HG03521 (cell line): ENCODE data around the gene PHF23.
"Not testable (repeated sequence)": the region's sequence is repeated elsewhere in the genome, so short reads cannot be mapped to it uniquely, and the experiment has no call there.

Experiments
- ATAC-seq: cut with Tn5 transposase; IDR thresholded peaks from one replicate; pipeline ENCODE4 v1.9.1; 2021; ENCODE audit warnings: mild to moderate bottlenecking, moderate library complexity; ENCODE audit not compliant: unreplicated experiment

PHF23 gene

DNA sequence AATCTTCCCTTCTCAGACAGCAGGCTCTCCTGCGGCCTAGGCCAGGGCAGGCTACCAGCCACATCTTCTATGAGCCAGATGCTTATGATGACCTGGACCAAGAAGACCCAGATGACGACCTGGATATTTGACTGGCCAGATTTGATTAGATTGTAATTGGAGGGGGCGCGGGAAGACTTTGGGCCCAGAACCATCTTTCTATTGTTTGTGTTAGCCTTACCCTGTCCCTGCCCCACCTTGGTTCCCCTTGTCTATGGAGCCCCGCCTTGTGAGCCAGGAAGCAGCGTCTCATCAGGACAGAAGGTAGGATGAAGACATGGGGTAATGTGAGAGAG lies 20.3 kb upstream of the PHF23 start:
- ATAC-seq, result no peak

DNA sequence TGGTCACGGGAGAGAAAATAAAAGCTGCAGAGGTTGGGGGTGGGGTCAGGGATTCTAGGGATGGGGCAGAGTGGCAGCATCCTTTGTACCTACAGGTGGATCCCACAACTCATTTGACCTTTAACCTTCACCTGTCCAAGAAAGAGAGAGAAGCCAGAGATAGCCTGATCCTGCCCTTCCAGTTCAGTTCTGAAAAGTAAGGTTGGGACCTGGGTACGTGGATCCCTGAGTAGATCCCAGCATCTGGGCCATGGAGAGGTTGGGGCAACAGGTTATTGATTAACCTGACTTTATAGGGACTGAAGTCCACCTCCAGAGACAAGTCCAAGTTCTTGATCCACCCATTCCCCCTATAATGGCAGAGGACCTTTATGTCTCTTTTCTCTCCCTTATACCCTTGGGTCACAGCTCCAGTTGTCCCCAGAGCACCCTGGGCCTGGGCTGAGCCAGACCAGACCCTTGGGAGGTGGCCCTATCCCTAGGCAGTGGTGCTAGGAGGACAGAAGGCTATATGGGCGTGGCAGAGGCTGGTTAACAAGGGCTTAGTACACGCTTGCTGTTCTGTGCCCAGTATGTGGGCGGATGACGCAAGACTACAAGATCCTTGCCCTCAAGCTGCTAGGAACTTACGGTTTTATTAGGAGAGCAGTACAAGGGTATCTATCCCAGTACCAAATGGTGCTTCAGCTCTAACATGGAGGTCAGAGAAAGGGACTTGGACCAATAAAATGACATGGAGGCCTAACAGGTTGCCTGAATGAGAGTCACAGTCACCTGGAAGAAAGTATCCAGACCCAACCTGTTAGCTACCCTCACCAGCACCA lies 19.7 kb upstream of the PHF23 start:
- no peak for ATAC-seq

DNA sequence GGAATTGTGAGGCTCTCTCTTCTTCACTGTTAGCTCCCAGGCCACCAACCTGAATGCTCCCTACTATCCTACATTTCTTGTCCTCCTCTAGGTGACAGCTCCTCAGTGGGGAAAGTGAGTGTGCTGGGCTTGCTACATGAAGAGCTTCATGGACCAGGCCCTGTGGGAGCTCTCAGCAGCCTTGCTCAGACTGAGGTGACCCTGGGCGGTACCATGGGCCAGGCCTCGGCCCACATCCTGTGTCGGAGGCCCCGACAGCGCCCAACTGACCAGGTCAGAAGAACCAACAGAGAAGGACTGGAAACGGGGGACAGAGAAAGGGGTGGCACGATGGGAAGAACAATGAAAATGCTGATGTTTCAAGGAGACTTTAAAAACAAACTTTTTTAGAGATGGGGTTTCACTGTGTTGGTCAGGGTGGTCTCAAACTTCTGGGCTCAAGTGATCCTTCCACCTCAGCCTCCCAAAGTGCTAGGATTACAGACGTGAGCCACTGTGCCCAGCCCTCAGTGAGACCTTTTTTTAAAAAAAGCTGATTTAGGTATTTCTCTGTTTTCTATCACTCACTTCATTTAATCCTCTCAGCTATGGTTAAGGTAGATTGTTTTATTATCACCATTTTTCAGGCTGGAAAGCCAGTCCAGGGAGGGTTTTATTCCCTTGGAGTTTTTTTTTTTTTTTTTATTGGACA lies 17.7 kb upstream of the PHF23 start:
- no peak for ATAC-seq

DNA sequence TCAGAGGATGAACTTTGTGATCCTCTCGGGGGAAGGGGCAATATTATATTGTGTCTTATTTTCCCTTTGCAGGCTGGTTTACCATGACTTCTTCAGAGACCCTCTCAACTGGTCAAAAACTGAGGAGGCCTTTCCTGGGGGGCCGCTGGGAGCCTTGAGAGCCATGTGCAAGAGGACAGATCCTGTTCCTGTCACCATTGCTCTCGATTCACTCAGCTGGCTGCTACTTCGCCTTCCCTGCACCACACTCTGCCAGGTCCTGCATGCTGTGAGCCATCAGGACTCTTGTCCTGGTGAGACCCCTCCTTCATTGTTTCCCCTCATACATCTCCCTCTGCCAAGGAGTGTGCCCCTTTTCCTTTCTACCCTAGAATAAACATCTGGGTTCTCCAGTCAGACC lies 15.3 kb upstream of the PHF23 start:
- no peak for ATAC-seq

DNA sequence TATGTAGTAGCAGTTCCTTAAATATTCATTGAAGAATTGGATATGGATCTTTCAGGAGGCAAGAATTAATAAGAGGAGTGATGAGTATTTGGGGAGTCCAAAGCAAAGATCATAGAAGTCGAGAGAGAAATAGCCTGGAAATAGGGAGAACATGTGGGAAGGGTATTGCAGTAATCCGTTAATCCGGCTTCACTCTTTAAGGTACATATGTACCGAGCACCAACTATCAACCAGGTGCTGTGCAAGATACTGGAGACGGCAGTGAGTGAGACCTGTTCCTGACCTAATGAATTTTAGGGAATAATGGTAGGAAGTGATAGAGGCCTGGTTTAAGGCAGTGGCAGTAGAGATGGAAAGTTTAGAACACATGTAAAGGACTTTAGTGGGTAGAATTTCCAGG lies 13.8 kb upstream of the PHF23 start:
- ATAC-seq, result no peak

DNA sequence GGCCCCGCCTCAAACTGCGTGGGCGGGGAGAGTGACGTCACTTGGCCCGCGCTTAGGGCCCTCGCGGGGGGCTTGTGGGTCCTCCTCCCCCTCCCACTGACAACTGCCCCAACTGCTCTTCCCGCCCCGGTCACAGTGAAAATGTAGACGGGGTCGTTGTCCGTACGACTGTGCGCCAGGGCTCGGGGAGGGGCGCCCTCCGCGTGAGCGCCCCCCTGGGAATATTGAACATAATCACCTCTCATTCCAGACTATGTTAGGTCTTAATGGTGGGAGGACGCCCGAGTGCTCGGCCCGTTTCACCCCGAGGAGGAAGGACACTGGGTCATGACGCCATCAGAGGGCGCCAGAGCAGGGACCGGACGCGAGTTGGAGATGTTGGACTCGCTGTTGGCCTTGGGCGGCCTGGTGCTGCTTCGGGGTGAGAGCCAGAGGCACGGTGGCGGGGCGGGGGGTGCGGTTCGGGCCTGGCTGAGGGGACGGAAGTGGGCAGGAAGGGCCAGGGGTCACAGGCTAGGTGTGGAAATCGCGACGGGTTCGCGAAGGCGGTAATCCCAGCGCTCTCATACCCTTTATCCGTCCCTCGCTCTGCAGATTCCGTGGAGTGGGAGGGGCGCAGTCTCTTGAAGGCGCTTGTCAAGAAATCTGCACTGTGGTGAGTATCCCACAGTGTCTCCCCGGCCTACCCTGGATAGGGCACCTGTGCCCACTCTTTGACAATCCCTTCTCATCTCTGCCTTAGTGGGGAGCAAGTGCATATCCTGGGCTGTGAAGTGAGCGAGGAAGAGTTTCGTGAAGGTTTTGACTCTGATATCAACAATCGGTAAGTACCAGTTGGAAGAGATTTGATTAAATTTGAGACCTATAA lies 13.2 kb upstream of the PHF23 start, which contains the start of gene ELP5:
Gene ELP5, plus strand, starts transcription at position 40 of the 868 bp plus-strand sequence. Its CDS starts 336 bp downstream, at position 376.
- ATAC-seq, result peak; percentile 38

DNA sequence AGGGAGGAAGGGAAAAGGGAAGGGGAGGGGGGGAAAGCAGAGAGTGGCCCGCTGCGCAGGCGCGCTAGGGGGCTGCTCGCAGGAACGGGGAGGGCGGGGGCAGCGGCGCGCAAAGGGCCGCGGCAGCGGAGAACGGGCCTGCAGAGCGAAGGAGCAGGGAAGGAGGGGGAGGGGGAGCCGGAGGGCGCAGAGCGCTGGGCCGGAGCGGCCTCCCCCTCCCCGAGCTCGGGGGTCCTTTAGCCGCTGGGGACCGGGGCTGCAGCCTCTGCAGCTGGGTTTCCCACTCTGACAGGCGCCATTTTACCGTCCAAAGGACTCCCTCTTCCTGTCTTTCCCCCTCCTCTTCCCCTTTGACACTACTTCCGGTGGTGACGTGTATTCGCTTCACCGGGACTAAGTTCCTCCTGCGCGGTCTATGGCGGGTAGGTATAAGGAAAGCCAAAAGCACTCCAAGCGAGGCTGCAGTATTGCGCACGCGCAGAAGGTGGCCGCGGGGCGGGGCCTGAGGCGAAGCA lies 12.5 kb upstream of the PHF23 start, which contains the start of gene CTDNEP1:
Gene CTDNEP1, minus strand, starts transcription at position 74 of the 515 bp plus-strand sequence. CDS start 438 bp downstream, outside the sequence.
- ATAC-seq, result peak; percentile 84

DNA sequence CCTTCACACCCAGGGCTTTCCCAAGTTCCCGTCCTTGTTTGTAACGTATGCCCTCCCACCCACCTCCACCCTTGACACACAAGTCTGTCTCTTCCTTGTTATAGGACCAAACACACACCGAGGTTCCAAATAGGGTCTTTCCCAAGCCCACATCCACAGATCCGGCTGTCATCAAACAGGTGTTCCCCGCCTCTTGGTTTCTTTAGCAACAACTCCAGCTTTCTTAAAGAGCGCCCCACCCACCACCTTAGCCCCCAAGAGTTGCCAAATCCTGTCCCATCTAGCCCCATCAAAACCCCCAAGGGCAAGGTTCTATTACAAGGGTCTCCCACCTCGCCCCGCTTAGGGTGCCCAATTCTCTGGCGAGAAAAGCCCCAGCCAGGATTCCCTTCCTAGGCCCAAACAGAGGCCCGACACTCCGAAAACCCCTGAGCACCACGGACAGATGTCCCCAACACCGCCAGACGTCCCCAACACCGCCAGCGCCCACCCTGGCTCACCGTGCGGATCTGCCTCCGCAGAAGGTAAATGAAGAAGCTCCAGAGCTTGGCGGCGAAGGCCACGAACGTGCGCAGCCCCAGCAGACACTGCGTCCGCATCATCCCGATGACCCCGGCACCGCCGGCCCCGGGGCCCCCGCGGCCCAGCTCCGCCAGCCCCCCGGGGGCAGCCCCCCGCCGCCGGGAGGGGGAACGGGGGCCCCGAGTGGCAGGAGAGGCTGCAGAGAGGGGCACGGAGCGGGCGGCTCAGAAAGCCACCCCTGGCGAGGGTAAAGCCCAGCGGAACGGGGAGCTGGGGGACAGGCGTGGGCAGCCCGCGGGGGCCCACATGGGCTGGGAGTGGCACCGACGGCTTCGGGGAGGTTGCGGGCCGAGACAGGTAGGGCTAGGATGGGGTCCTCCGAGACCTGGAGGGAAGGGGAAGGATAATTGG lies 11.7 kb upstream of the PHF23 start:
- peak; percentile 5 for ATAC-seq

DNA sequence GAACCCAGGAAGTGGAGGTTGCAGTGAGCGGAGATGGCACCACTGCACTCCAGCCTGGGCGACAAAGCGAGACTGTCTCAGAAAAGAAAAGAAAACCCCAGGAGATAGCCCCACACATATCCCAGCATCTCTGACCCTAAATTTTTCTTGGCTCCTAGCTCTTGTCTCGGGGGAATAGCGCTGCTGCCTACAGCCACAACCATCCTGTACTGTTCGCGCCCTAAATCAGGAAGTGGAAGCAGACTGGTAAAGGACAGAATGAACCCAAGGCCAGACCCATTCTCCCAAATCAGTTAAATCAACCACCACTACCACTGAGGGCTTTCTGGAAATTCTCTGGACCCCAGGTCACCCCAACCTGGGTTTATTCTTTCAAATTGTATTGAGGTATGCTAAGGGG lies 10.6 kb upstream of the PHF23 start:
- ATAC-seq, result no peak

DNA sequence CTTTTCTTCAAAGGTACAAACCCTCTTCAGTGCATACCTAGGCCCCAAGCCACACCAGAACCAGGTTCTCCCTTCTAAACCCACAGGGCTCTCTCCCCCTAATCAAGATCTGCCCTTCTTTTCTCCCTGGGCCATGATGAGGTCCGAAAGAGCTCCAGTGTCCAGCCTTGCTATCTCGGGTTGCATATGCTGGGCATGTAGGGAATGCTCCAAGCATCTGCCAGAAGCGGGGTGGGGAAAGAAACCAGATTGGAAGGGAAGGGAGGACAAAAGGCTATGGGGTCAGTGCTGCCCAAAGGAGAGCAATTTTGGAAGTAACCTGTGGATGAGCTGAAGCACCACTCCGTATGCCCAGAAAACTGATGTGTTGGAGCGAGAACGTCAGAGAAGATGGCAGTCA lies 10.0 kb upstream of the PHF23 start:
- no peak for ATAC-seq

DNA sequence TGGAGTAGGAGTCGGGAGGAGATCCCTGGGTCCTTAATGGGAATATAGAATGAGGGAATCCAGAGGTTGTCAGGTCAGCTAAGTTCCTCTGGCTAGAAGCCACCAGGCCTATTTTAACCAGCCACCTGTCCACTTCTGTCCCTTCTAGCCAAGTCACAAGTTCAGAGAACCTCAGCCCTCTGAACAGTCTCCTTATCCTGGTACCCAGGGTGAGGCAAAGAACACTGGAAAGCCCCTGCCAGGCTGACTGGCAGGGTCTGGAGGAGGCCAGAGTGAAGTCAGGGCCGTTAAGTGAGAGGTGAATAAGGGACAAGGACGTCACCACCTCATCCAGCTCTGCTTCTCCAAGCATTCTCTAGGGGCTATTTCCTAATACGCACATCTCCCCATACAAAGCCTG lies 9.5 kb upstream of the PHF23 start:
- ATAC-seq, result no peak

DNA sequence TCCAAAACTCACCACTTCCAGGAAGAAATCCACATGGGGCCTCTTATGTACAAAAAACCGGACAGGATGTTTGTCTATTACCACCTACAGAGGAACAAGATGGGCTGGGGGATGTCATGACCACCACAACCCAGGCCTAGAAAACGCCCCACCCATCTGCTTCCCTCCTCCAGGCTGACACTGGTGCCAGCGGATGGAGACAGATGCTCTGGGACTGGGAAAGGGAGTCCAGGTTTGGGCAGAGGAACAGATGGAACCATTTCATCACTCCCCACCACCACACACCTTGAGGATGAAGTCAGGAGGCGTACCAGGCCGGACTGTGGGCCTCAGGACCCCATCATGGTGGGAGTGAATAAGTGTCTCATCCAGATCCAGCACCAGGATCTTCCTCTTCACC lies 7.5 kb upstream of the PHF23 start:
- ATAC-seq, result no peak

DNA sequence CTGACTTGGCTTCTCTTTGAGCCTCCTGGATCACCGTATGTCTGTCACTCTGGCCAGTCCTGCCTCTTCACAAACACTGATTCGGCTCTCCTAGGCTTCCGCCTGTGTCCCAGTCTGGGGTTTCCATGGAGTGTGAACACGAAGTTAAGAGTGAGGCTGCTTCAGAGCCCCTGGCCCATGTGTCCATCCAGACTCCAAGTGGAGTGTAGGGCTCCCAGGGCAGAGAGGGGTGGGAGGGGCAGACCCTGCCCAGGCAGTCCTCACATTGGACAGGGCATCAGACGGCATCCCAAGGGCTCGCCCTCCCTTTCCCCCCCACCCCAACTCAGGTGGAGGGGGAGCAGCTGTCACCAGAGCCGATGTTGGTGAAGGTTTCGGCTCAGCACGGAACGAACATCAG lies 4.6 kb upstream of the PHF23 start:
- ATAC-seq, result not testable (repeated sequence)

DNA sequence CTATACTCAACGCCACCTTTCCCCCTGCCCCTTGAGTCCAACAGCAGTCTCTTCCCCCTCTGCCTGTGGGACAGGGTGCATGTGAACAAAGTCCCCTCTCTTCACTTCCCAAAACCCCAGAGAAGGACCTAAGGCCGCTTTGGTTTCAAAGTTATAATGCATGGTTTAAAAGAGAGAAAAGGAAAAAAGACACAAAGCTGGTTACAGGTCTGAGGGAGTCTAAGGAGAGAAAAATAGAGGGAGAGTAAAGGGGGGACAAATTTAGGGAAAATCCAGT lies 4.1 kb upstream of the PHF23 start:
- no peak for ATAC-seq

DNA sequence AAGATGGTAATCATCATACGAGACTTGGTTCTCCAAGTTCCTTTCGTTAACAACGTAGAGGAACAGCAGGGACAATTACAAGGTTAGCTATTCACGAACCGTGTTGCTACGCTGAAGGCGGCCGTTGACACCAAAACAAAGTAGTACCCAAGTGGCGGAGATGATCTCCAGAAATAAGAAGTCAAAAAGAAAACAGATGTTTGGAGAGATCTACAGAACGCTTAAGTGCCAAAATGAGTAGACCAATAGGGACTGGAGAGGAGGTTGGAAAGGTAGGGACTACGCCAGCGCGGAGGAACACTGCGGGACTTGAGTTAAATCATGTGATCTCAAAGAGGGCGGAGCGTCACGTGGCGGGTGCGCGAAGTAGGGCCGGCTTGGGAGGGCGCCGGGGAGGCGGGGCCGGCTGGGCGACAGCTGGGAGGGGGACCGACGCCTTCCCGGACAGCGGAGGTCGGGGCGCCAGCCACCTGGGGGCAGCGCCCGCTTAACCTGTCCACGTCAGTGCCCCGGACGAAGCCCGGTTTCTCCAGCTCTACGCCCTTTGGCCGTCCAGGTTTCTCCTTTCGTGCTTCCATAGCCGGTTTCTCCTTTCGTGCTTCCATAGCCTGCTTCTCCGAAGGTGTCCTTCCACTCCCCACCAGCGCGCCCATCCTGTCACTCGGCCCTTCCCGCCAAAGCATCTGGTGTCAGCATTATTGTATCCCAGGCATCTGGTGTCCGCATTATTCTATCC lies 3.6 kb upstream of the PHF23 start:
- ATAC-seq, result peak; percentile 32

DNA sequence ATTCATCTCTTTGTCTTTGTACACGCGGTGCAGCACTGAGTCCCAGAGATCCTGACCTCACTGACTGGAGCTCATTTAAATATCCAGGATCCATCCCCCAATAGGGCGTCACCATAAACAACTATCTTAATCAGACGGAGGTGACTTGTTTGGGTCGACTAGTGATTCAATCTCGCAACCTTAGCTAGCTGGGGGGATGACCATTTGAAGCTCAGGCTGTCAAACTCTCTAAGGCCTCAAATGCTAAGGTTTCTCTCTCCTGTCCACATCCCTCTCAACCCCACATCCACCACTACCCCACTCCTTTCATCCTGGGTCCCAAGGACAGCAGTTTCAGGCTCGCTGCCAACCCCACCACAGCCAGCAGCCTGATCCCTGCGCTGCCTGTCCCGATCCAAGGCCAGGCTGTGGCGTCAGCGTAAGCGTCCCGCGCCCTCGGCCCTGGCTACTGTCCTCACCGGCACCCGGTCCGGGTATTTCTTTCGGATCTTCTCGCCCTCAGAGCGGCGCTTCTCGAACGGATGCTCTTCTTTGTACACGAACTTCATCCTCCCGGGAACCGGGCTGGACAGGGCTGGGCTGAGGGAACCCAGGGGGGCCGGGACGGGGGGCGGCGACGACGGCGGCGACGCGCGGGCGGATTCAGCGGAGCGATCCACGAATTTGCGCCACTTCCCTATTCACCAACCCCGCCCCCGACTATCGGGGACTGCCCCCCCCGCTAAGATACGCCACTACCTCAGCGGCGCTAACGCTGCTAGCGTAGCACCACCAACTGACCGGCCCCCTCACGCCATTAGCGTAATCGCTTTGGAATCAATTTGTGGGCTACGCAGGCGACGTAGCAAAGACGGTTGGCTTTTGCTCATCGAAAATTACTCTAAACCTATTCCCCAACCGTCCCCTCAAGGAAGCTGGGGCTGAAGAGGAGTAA lies 2.8 kb upstream of the PHF23 start, which contains the start of gene GABARAP:
Gene GABARAP, minus strand, starts transcription at position 667 of the 934 bp plus-strand sequence. Its CDS starts 119 bp downstream, at position 548.
- ATAC-seq, result peak; percentile 26

DNA sequence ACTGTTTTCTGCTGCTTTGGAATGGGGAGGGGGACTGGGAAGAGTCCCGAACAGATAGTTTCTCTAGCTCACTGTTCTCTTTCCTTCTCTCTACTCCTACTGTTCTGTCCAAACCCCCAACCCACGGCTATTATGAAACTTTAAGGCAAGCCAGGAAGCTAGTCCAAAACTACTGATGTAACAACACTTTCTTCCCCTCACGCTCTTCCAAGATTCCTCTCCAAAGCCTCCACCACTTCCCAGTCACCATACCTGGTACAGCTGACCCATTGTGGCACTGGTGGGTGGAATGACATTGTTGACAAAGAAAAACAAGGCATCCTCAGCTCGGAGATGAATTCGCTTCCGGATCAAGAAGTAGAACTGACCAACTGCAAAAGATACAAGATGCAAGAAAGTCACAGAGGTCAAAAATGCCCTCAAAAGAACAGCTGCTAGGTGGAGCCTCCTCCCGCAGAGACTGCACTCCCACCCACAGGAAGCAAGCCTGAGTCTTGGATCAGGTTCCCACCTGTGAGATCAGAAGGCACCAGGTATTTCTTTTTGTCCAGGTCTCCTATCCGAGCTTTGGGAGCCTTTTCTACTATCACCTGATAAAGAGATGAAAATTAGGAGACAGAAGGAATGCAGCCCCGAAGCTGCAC lies 2.0 kb upstream of the PHF23 start:
- ATAC-seq, result no peak

DNA sequence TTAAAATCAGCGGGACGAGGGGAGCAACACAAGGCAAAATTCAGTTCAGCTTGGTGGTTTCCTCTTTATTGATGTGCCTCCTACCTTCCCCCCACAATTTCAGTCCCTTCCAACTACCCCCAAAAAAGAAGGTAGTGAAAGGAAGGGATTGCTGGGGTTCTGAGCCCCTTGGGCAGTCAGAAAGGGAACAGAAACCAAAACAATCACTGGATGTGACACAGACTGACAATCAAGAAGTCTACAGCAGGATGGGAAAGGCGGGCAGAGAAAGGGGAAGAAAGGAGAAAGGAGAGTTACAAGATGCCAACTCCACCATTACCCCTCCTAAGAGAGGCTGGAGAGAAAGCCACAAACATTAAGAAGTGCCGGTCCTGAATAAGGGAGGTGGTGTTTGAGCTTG lies 1.1 kb upstream of the PHF23 start:
- ATAC-seq, result no peak
